HG03175 (cell line): ENCODE results near the gene SEC22A.

Experiments used
- ATAC-seq: cut with Tn5 transposase; IDR thresholded peaks from one replicate; pipeline ENCODE4 v1.9.1; 2021; ENCODE audit warnings: mild to moderate bottlenecking, moderate library complexity; ENCODE audit not compliant: unreplicated experiment

SEC22A gene

GRCh38 chr3:123286308-123287023 is 84.7 kb downstream of the SEC22A start:
- ATAC-seq = peak; percentile 74

DNA sequence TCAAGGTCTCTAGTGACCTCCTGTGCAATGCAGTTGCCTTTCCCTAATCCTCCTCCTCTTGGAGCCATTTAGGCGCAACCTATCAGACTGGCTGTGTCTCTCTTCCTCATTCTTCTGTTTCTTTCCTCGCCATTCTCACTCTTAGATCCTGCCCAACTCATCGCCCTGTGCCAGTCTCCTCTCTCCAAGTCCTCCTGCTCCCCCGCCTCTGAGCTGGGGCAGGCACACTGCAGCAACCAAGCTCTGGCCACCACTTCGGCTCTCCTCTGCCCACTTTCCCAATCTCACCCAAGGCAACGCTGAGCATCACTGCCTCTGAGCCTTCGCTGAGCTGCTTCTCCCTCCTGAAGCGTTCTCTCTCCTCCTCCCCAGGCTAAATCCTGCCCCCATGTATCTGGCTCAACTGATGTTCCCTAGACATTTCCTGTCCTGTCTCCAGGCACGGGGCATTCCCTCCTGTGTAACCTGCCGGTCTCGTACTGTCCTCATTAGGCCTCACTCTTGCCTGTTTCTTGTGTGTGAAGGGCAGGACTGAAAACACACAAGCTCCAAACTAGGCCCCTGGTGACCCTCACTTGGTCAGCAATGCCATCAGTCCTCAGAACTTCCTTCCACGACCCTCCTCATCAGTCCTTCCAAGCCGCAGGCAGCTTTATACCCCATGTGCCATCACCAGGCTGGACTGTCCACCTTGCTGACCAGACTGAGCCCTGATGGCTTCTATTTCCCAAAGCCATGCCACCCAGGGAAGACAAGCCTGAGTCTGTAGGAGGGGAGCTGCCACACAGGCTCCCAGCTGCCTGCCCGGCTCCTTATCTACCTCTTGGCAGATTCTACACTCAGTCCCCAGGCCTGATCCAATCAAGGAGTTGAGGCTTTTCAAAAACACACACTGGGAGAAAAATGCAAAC is 85.6 kb downstream of the SEC22A start:
- no peak for ATAC-seq

DNA sequence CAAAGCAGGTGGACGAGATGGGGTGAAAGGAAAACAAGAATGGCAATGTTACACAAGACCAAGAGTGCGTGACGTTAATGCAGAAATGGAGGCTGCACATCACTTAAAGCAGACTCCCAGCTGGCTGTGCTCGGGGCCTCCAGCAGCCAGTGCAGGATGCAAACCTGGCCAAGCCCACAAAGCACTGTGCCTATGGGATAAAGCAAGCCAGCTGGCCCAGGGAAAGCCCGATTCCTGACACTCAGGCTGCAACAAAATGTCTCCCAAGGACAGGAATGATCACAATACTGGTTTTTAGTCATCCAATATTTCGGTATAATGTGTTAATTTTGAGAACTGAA is 86.2 kb downstream of the SEC22A start:
- ATAC-seq = no peak

GRCh38 chr3:123289391-123290106 is 87.8 kb downstream of the SEC22A start:
- no peak for ATAC-seq

- ATAC-seq = no peak
Observed at GRCh38 chr3:123290107-123290930, 88.6 kb downstream of the SEC22A start.

- ATAC-seq = no peak
Observed at GRCh38 chr3:123290962-123291361, 89.2 kb downstream of the SEC22A start.

DNA sequence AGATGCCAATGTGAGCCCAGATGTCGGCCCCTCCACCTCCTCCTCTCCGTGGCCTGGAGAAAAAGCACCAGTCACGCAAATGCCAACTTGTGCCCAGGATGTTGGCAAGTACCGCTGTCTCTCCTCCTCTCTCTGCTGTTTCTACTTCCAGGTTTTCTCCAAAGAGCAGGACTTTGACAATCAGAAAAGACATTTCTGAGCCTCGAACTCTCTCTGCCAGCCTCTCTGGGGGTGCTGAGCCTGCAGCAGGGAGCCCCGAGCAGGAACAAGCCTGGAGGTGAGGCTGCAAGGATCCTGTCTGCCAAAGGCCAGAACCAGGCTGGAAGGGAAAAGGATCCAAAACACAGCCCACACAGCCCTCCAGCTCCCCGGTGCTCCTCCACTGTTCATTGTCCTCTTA is 89.7 kb downstream of the SEC22A start:
- ATAC-seq = no peak

DNA sequence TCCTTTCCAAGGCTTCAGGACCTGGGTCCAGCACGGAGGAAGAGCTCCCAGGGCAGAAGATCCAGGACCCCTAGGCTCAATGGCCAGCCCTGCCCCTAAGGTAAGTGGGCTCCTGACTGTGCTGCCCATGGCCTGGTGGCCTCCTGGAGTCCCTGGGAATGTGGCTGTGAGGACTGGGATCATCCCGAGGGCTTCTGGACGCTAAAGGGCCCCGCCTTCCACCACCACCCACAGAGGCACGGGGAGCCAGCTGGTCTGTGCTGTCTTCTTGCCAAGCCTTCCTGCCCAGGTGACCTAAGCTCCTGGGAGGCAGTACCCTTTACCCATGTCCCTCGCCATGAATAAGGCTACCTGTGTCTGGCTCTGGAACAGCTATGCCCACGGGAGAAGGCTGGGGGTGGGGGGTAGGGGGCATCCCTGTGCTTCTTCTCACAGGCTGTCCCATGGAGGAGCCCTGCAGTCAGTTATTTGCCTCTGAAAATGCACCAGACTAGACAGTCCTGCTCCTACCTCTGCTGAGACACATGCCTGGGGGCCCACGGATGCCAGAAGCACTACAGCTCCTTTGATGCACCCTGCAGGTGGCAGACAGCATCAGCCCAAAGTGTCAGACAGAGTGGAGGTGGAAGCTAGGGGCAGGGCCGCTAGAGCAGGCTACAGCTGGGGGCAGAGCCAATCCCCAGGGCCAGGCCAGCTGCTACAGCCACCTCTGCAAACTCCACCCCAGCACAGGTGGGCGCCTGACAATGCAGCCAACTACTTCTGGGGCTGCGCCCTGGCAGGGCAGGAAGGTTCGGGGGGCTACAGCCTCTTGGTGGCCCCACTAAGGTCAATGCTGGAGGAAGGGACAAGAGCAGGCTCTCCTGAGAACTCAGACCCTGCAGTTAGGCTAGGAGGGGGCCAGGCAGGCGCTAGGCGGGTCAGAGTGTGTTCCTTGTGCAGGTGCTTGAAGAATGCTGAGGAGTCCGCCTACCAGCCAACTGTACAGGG is 90.9 kb downstream of the SEC22A start:
- no peak for ATAC-seq

DNA sequence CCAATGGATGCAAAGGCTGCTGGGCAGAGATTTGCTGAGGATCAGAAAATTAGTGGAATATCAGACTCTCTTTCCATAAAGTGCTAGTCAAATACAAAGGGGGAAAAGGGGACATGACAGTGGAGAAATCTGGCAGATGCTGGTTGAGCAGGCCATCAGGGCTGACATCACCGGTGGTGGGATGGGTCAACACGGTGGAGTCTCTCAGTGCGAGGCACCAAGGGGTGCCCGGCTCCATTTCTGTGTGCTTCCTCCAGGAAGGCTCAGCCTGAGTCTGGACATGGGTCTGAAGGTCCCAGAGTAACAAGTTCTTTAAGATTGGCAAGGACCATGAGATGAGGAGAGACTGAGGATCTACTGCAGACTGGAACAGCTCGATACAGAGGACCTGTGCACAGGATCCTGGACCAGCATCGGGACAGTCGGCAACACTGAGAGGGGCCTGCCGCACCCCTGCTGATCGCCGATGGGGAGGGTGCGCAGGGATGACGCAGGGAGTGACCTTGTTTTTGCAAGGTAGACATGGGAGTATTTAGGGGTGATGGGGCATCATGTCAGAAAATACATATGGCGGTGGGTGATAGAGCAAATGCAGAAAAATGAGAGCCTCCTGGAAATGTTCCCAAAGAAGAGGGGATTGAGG is 92.7 kb downstream of the SEC22A start:
- ATAC-seq = no peak

DNA sequence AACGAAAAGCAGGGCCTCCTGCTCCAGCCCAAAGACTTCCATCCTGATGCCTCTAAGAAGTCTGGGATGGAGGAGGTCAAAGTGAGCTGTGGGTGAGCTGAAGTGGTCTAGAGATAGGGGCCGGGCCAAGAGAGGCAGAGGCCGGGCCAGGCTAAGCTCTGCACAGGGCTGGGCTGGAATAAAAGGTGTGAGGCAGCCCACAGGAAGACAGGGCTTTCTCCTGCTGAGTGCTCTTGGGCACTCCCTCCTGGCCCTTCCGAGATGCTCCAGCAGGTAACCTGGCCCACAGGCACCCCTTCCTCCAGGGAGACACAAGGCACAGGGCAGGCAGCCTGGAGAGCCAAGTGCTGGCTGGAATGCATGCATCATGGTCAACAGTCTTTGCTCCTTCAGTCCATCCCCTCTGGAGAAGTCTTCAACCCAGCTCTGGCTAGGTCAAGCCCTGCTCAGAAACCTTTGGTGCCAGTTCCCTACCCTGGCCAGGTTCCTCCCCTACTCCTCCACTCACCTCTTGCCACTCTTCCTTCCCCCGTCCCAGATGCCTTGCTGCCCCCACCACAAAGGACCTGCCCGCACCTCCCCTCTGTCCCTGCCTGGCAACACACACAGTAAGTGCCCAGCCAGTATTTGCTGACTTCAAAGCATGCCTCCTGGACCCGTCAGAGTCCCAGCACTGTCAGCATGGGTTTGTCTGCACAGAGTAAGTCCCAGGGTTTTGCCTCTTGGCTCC is 93.6 kb downstream of the SEC22A start:
- ATAC-seq = no peak

GRCh38 chr3:123295901-123296250 is 94.1 kb downstream of the SEC22A start:
- no peak for ATAC-seq

- no peak for ATAC-seq
Observed at GRCh38 chr3:123296261-123296660, 94.5 kb downstream of the SEC22A start.

DNA sequence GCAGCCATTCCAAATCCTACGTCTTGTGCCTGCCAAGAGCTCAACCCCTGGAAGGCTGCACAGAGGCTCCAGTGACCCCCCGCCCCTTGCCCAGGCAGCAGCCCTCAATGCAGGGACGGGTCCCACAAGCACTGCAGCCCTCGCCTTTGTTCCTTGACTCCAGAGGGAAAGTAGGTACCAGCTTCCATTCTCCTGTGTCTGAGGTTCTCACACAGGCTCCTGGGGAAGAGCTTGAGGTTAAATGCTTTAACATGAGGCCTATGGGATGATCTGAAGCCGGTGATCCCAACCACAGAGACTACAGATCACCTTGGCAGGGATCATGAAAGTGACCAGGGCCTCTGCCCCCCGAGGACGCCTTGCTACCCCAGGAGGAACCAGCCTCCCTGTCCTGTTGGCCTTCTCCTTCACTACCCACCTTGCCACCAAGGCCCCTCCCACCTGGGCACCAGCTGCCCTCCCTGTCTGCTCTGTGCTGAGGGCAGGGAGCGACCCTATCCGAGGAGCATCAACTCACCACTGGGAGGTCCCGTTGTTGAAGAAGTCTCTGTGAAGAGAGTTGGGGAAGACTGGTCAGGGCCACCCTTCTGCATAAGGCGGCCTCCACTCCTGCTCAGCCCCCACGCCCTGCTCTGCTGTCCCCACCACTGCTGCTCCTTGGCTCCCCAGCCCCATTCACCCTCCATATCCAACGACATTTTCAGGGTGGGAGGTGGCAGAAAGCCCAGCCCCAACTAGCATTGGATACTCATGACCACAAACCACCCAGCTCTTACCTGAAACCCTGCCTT is 95.3 kb downstream of the SEC22A start:
- ATAC-seq = no peak

GRCh38 chr3:123297627-123297899 is 95.8 kb downstream of the SEC22A start:
- ATAC-seq = no peak

DNA sequence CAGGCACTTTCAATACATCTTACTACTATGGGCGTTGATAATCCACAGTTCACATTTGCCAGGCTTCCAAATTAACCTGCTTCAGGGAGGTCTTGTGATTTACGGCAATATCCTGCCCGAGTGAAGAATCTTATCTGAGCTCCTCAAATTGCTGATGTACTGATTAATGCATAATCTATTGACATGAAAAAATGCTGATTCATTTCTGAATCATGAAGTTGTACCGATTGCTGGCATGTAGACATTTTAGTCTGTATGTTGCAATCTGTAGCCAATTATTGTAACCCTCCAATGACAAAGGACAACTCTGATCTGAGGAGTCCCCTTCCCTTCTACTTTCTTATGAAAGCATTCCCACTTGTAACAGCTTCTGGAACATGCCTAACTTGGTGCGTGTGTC is 97.2 kb downstream of the SEC22A start:
- ATAC-seq = no peak

GRCh38 chr3:123299581-123299980 is 97.8 kb downstream of the SEC22A start:
- no peak for ATAC-seq

GRCh38 chr3:123300056-123300455 is 98.3 kb downstream of the SEC22A start:
- no peak for ATAC-seq

DNA sequence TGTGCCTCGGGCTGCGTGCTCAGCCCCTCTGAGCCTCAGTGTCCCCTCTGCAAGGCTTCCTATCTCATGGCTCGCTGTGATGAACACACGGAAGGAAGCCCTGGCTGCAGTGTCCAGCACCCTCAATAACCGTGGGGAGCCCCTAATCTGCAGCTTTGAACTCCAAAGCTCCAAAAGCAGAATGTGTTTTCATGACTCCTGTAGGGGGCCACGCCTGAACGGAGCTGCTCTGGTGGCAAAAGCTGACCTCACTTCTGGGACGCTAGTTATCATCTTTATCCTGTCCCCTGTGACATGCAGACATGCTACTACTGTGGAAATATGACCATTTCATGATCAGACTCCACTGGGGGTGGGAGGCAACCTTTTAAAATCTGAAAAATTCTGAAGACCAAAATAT is 98.8 kb downstream of the SEC22A start:
- no peak for ATAC-seq
